HG02588 (cell line): ENCODE results near the gene CA5B.
A peak's percentile ranks its signal among the peaks of the same experiment; 100 is the strongest.
"Not testable (repeated sequence)": the region's sequence is repeated elsewhere in the genome, so short reads cannot be mapped to it uniquely, and the experiment has no call there.

Experiments used
- ATAC-seq: cut with Tn5 transposase; IDR thresholded peaks from one replicate; pipeline ENCODE4 v1.9.1; 2021; ENCODE audit warnings: mild to moderate bottlenecking, moderate library complexity; ENCODE audit not compliant: unreplicated experiment

The CA5B gene

DNA sequence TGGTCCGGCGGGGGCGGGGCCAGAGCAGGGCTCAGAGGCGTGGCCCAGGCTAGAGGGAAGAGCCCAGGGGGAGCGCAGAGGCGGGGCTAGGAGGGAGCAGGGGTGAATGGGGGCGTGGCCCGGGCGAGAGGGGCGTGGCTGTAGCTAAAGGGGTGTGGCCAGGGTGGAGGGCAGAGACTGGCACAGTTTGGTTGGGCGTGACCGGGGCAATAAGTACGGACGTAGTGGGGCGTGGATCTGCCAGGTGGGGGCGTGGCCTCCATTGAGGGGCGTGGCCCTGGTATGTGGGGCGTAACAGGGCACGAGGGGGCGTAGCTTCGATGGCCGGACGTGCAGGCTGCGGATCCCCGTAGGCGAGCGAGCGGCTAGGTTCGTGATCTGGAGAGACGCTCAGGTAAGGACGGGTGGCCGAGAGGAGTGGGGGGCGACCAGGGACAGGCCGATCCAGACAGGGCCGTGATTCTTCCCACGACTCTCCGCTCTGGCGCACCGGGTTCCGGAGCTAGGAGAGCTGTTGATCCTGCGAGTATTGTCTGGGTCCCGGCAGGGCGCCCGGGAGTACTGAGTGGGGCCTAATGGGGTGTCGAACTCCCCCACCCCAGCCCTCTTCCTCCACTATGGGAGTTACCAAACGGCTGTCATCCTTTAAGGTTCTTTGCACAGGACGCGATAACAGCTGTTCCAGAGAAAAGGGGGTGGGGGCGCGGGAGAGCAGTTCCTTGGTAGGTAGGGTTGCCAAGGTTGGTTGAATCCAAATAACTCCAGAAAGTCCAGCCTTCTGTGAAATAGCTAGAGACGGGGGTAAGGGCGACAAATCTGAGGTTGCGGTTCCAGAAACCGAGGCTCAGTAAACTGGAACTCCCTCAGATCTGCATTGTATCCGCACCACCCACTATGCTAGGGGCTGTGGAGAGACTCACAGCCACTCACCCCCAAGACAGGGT lies at the start of gene CA5B:
Gene CA5B, plus strand, starts transcription at position 312 of the 944 bp plus-strand sequence. CDS start 11,754 bp downstream, outside the sequence.
- ATAC-seq: peak; percentile 95

DNA sequence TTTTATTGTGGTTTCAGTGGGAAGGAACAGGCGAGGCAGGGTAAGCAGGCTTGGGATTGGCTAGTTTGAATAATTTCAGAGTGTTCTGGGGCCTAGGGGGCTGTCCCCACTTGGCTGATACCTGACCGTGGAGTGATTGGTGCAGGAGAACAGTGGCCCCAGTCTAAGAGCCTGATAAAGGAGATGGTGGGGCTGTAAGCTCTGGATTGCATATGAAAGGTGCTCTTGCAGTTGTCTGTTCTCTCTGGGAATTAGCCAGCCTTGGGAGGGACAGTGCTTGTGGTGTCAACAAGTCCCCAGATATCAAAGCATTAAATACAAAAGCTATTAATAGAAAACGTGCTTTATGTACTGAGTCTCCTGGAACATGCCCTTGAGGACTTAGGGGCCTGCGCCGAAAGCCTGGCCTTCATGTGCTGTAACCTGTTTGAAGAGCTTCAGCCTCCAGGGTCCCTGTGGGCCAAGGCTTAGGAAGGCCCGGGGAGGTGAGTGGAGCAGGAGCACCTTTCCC lies 43.1 kb upstream of the CA5B start:
- no peak for ATAC-seq

- no peak for ATAC-seq
Measured at GRCh38 chrX:15696516-15696915, 41.6 kb upstream of the CA5B start.

DNA sequence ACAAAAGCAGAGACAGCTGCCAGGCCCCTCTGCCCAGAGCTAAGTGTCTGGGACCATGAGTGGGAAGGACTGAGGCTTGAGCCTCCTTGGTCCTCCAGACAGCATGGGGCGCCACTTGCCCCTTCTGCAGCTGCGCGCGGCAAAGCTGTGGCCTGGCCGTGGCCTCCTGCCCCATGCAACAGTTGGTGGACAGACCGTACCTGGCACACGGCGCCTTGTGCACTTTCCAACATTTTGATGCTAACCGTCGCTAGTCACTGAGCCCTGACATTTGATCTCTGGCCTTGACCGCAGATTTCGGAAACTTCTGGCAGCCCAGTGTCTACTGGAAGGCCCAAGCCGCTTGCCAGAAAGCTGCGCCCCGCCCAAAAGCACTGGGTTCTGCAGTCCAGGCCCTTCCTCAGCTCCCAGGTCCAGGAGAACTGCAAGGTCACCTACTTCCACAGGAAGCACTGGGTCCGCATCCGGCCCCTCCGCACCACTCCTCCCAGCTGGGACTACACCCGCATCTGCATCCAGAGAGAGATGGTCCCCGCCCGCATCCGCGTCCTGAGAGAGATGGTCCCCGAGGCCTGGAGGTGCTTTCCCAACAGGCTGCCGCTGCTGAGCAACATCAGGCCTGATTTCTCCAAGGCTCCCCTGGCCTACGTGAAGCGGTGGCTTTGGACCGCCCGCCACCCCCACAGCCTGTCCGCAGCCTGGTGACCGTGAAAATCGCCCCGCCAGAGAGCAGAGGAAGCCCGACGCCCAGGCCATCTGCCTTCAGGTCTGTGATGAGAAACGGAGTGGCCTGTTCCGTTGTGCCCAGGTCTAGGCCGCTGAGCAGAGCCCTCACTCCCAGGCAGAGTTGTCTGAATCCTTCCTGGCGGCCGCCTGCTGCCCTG lies 35.3 kb upstream of the CA5B start:
- ATAC-seq: no peak

DNA sequence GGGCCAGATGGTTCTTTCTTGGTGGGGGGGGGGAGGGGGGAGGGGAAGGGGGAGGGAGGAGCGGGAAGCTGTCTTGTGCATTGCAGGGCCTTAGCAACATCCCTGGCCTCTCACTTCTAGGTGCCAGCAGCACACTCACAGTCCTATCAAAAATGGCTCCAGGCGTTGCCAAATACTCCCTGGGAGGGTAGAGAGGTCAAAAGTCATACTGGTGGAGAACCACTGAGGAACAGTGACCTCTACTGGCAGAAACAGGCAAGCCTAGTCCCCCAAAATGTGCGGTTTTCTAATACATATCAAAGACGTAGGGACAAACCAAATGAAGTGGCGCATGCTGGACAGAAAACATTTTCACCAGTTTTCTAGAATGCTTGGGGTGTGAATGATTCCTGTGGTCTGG lies 34.3 kb upstream of the CA5B start:
- ATAC-seq: not testable (repeated sequence)

DNA sequence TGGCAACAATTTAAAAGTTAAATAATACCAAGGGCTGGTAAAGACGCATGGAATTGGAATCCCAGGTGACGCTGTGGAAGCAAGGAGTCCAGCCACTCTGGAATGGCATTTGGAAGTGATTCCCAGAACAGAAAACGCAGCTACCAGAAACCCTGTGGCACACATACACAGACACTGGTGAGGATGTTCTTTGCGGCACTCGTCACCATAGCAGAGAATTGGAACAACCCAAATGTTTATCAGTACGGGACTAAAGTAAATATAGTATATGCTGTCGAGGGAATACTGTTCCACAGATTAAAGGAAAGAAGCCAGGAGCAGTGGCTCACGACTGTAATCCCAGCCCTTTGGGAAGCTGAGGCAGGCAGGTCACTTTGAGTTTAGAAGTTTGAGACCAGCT lies 33.8 kb upstream of the CA5B start:
- not testable (repeated sequence) for ATAC-seq

DNA sequence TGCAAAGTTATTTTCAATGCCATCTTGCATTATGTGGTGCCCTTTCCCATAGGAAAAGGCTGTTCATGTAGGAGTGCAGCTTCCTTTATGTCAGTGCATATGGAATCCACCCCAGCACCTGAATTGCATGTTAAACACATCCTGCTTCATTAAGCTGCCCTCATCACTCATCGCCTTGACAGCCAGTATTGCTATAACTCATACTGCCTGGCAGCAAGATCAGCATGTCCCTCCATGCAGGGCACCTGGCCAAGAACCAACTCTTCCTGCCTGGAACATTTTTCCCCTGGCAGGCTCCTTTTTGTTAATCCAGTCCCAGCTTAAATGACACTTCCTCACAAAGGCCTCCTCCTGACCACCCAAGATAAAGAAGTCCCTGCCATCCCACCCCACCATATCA lies 23.5 kb upstream of the CA5B start:
- no peak for ATAC-seq

- ATAC-seq: no peak
Measured at GRCh38 chrX:15718283-15718970, 19.6 kb upstream of the CA5B start.

DNA sequence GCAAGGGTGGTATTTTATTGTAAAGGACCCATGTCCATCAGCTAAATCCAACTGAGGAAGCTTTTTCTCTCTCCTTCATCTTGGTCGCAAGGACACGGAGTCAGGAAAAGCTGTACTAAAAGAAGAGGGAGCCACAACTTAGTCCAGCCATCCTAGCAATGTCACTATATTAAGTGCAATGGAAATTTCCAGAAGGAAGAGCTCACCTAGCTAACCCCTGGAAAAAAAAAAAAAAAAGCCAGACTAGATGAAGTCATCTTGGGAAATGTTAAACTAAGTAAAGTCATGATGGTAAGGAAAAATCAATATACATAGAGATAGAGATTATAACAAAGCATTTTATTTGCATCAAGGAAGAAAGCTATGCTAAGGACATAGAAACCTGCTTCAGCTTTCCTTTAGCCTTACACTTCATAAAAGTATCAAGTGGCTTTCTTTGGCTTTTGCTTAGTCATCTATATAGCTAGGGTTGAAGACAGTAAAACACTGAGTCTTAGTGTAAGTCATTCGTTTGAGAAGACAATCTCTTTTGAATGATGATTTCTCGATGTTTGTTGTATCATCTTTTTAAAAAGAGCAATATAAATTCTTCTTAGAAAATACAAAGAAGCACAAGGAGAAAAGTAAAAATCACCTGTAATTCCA lies 18.6 kb upstream of the CA5B start:
- no peak for ATAC-seq

DNA sequence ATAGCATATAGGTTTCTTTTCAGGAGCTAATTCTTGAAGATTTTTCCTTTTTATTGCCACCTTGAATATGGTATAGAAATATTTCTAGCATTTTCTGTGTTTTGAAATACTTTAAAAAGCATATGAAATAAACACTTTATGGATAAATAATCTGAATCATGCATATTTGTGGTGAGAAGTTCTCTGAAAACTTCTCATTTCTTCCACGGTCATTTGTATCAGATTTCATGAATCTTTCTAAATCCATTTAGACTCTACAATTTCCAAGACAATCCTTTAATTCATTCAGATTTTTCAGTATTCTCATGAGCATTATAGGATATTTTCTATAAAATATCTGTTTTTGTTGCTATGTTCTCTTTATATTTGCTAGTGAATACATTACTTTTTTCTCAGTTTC lies 16.2 kb upstream of the CA5B start:
- no peak for ATAC-seq

- ATAC-seq: no peak
Measured at GRCh38 chrX:15723887-15724517, 14.1 kb upstream of the CA5B start.

GRCh38 chrX:15724911-15725310 lies 13.2 kb upstream of the CA5B start:
- ATAC-seq: no peak

GRCh38 chrX:15731368-15731767 lies 6.7 kb upstream of the CA5B start:
- ATAC-seq: not testable (repeated sequence)

- ATAC-seq: no peak
Measured at GRCh38 chrX:15737190-15737958, 696 bp upstream of the CA5B start.

- ATAC-seq: no peak
Measured at GRCh38 chrX:15739886-15740285, 1.8 kb downstream of the CA5B start.

- no peak for ATAC-seq
Measured at GRCh38 chrX:15744181-15744867, 6.3 kb downstream of the CA5B start.

GRCh38 chrX:15745179-15745578 lies 7.1 kb downstream of the CA5B start:
- no peak for ATAC-seq

GRCh38 chrX:15746651-15747050 lies 8.6 kb downstream of the CA5B start:
- not testable (repeated sequence) for ATAC-seq
